NCI-H345 treated with DMSO at 0.1 percent for 48 hours (cell line): Measurements from ENCODE around the gene PRR36.

Experiments
- DNase-seq: peaks from one replicate; lab custom pipeline; 2025; ENCODE audit not compliant: unreplicated experiment; lab: John Stamatoyannopoulos, UW

Gene PRR36

GRCh38 chr19:7823686-7824301 is 50.4 kb downstream of the PRR36 start:
- no peak for DNase-seq

GRCh38 chr19:7822910-7823515 is 51.2 kb downstream of the PRR36 start:
- no peak for DNase-seq

GRCh38 chr19:7820588-7820987 is 53.6 kb downstream of the PRR36 start:
- no peak for DNase-seq

GRCh38 chr19:7819337-7819736 is 54.9 kb downstream of the PRR36 start:
- no peak for DNase-seq

GRCh38 chr19:7818806-7819205 is 55.4 kb downstream of the PRR36 start:
- no peak for DNase-seq
